SK-N-SH (cell line): Measurements from ENCODE around the gene SPRY4. TPM values are rescaled to one million over a fixed set of nuclear protein-coding genes. Genes with fewer than 3 reads are reported as not detected.
A peak's percentile ranks its signal among the peaks of the same experiment; 100 is the strongest.

Source experiments
- CTCF ChIA-PET: fragments of 300-600, 350-600 bp; formaldehyde crosslinking; extraction: SDS; loops from one replicate; lab custom pipeline; 2021; lab: Yijun Ruan, JAX
- POLR2A ChIA-PET: fragments of 350-600 bp; sonication (Branson Sonifier 250); formaldehyde crosslinking; extraction: SDS; loops from one replicate; lab custom pipeline; 2020; ENCODE audit warnings: antibody characterized with exemption, inconsistent platforms; lab: Yijun Ruan, JAX
- DNase-seq: peaks from one replicate; pipeline ENCODE4 v3.0.0; 2012
- H2AFZ ChIP-seq: fragments of 200-600 bp; sonication (generic); 2 replicates; pipeline ENCODE4 v1.8.1; 2016; ENCODE audit warnings: antibody characterized with exemption, mild to moderate bottlenecking, low read depth
- H3F3A ChIP-seq: fragments of 200-600 bp; sonication (generic); replicated peaks from 2 replicates; pipeline ENCODE3; 2016; ENCODE audit warnings: antibody characterized with exemption, mild to moderate bottlenecking; ENCODE audit not compliant: insufficient read depth
- H3K27ac ChIP-seq, 2 experiments: fragments of 200-500 bp in 1 of 2; fragments of 200-600 bp in 1 of 2; sonication (Bioruptor generic) in 1 of 2; sonication (generic), shearing (Covaris generic) in 1 of 2; 2 replicates each; pipeline versions ENCODE4 v1.5.1 to v1.6.1; 2014 to 2016; ENCODE audit warnings: low read depth in 2 of 2, inconsistent platforms in 1 of 2, low read length in 1 of 2, mild to moderate bottlenecking in 1 of 2, mixed read lengths in 1 of 2
- H3K27me3 ChIP-seq: fragments of 200-600 bp; sonication (generic), shearing (Covaris generic); 2 replicates; pipeline ENCODE4 v1.6.1; 2016; ENCODE audit warnings: mixed run types; ENCODE audit not compliant: insufficient read depth
- H3K36me3 ChIP-seq, 2 experiments: fragments of 200-500 bp in 1 of 2; fragments of 200-600 bp in 1 of 2; sonication (Bioruptor generic) in 1 of 2; sonication (generic) in 1 of 2; replicated peaks in 1 of 2; 2 replicates each; pipeline versions ENCODE3 to v1.5.1; 2014 to 2016; ENCODE audit warnings: low read length in 1 of 2, mild to moderate bottlenecking in 1 of 2; ENCODE audit not compliant: insufficient read depth in 2 of 2, control insufficient read depth in 1 of 2
- H3K4me1 ChIP-seq, 2 experiments: fragments of 200-500 bp in 1 of 2; fragments of 200-600 bp in 1 of 2; sonication (Bioruptor generic) in 1 of 2; sonication (generic), shearing (Covaris generic) in 1 of 2; 2 replicates each; pipeline versions ENCODE4 v1.5.1 to v1.6.1; 2014 to 2016; ENCODE audit warnings: low read depth in 1 of 2, low read length in 1 of 2, mixed run types in 1 of 2; ENCODE audit not compliant: insufficient read depth in 2 of 2, control insufficient read depth in 1 of 2
- H3K4me2 ChIP-seq: fragments of 200-600 bp; sonication (generic), shearing (Covaris generic); 2 replicates; pipeline ENCODE4 v1.6.1; 2017; ENCODE audit warnings: mixed run types
- H3K4me3 ChIP-seq, 2 experiments: fragments of 200-500 bp in 1 of 2; fragments of 200-600 bp in 1 of 2; sonication (Bioruptor generic) in 1 of 2; sonication (generic), shearing (Covaris generic) in 1 of 2; 2 replicates each; pipeline versions ENCODE4 v1.5.1 to v1.8.1; 2014 to 2016; ENCODE audit warnings: low read depth in 2 of 2, inconsistent platforms in 1 of 2, low read length in 1 of 2, mild to moderate bottlenecking in 1 of 2, mixed read lengths in 1 of 2, moderate library complexity in 1 of 2
- H3K79me2 ChIP-seq: fragments of 200-600 bp; sonication (generic); 2 replicates; pipeline ENCODE4 v1.8.1; 2017; ENCODE audit warnings: mild to moderate bottlenecking; ENCODE audit not compliant: insufficient read depth
- H3K9ac ChIP-seq: fragments of 200-600 bp; sonication (generic); 2 replicates; pipeline ENCODE4 v1.6.1; 2017; ENCODE audit warnings: mixed run types
- H3K9me2 ChIP-seq: fragments of 200-600 bp; sonication (generic); 2 replicates; pipeline ENCODE4 v1.6.1; 2017; ENCODE audit warnings: mixed run types
- H3K9me3 ChIP-seq: fragments of 200-600 bp; sonication (generic); 2 replicates; pipeline ENCODE4 v1.6.1; 2017; ENCODE audit warnings: mixed run types, mild to moderate bottlenecking, moderate library complexity
- H4K20me1 ChIP-seq: fragments of 200-600 bp; sonication (generic); 2 replicates; pipeline ENCODE4 v1.6.1; 2017; ENCODE audit warnings: mild to moderate bottlenecking, mixed run types; ENCODE audit not compliant: insufficient read depth
- CHD2 ChIP-seq: fragments of 150-350 bp; IDR thresholded peaks from 2 replicates; pipeline ENCODE4 v1.6.1; 2018; ENCODE audit warnings: low read length; ENCODE audit not compliant: partially characterized antibody
- FOSL2 ChIP-seq: IDR thresholded peaks from 2 replicates; pipeline ENCODE4 v1.4.0; 2012; ENCODE audit warnings: low read depth, mild to moderate bottlenecking, moderate library complexity, borderline replicate concordance
- FOXM1 ChIP-seq: IDR thresholded peaks from 2 replicates; pipeline ENCODE4 v1.4.0; 2012; ENCODE audit warnings: low read depth, mild to moderate bottlenecking
- GABPA ChIP-seq: IDR thresholded peaks from 2 replicates; pipeline ENCODE4 v1.4.0; 2012; ENCODE audit warnings: low read depth, mild to moderate bottlenecking
- GATA2 ChIP-seq: sonication (generic); formaldehyde crosslinking; IDR thresholded peaks from 2 replicates; pipeline ENCODE4 v1.5.0; 2020; ENCODE audit warnings: mild to moderate bottlenecking, missing genetic modification reagents
- JUND ChIP-seq: IDR thresholded peaks from 2 replicates; pipeline ENCODE4 v1.4.0; 2012
- MEF2A ChIP-seq: IDR thresholded peaks from 2 replicates; pipeline ENCODE4 v1.4.0; 2012; ENCODE audit warnings: low read depth, borderline replicate concordance
- NFIC ChIP-seq: IDR thresholded peaks from 2 replicates; pipeline ENCODE4 v1.4.0; 2012; ENCODE audit warnings: borderline replicate concordance
- RAD21 ChIP-seq: IDR thresholded peaks from 2 replicates; pipeline ENCODE4 v1.6.1; 2012; ENCODE audit warnings: mild to moderate bottlenecking, low read length
- RCOR1 ChIP-seq: fragments of 150-350 bp; IDR thresholded peaks from 2 replicates; pipeline ENCODE4 v1.6.1; 2017; ENCODE audit warnings: antibody characterized with exemption, low read length
- SIN3A ChIP-seq: IDR thresholded peaks from 2 replicates; pipeline ENCODE4 v1.6.1; 2012; ENCODE audit warnings: low read depth, mild to moderate bottlenecking, low read length, moderate library complexity, borderline replicate concordance
- SMC3 ChIP-seq: IDR thresholded peaks from 2 replicates; pipeline ENCODE4 v1.6.1; 2012; ENCODE audit warnings: low read depth, low read length, improper control_type of control experiment
- TEAD4 ChIP-seq: IDR thresholded peaks from 2 replicates; pipeline ENCODE4 v1.4.0; 2012; ENCODE audit warnings: mild to moderate bottlenecking, borderline replicate concordance; ENCODE audit not compliant: insufficient read depth
- WGBS: methylation state at CpG from one replicate; pipeline ENCODE4 v1.1.6; 2017; ENCODE audit warnings: low lambda C conversion rate; 5-methylcytosine and 5-hydroxymethylcytosine counted together
- polyA plus RNA-seq, 3 experiments: library from polyadenylated mRNA; depleted of rRNA; stranded (reverse); fragments of >200 nt; gene quantifications; 2 replicates each; pipeline ENCODE4 v1.2.3, GENCODE V29; 2012
- TF ChIP-seq, protein P1 (sequence below): fragments of 150-350 bp; IDR thresholded peaks from 2 replicates; pipeline ENCODE4 v1.6.1; 2017; ENCODE audit warnings: antibody characterized with exemption, low read length, low read depth, borderline replicate concordance
- TF ChIP-seq, protein P2 (sequence below): IDR thresholded peaks from 2 replicates; pipeline ENCODE4; 2012
- TF ChIP-seq, protein P3 (sequence below): IDR thresholded peaks from 2 replicates; pipeline ENCODE4 v1.4.0; 2012; ENCODE audit warnings: low read depth, borderline replicate concordance
- TF ChIP-seq, protein P4 (sequence below): IDR thresholded peaks from 2 replicates; pipeline ENCODE4 v1.6.1; 2012; ENCODE audit warnings: mild to moderate bottlenecking, low read depth, low read length, moderate library complexity

Gene SPRY4
- polyA plus RNA-seq, 1 of the 3 experiments (the other 2 are of a cell fraction): 18.0 TPM

DNA sequence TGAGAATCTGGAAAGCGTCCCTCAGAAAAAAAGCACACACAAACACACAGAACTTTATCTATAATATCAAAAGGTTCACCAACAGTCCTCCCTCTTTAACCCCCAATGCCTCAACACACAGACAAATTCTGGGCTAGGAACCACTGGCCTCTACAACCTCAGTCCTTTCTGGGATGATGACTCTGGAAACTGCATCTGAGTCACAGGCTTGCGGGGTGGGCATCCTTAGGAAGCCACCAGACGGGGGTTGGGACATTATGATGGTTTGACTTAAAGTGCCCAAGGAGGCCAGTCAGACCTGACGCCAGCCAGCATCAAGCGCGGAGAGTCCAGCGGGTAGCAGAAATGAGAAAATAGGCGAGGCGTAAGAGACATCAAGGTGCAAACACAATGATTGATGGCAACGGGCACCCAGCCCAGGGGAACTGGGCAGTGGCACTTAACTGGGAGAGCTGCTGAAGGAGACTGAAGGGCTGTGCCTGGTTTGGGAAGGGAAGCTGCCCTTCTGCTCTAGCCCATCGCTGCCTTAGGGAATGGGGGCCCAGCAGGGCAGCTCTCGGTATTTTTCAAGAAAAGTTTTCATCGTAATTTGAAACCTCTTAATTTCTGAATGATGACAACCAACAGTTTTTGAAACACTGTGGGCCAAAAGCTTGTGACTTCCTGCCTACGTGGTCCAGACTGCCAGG is 20.7 kb downstream of the SPRY4 start:
- Histone ChIP-seq H2AFZ (no peak overlapping the region), H3K9ac (no peak overlapping the region), H3K79me2 (peaks cover 52% of the 10 kb centered on the region), H3F3A (peaks cover 51% of the 10 kb centered on the region), H3K27me3 (no peaks in the 10 kb centered on the region), H3K4me2 (peak overlapping the region; percentile 42; the same call in 1 of the 2 replicates), H3K27ac (peak overlapping the region in 1 of 2 experiments; percentile 44; a peak in 3 of 4 replicates), H3K9me3 (no peaks in the 10 kb centered on the region), H3K4me3 (no peak overlapping the region), H3K4me1 (peaks cover 15 to 30% of the 10 kb centered on the region in 2 experiments; a peak in 3 of 4 replicates), H3K9me2 (no peaks in the 10 kb centered on the region), H4K20me1 (peaks cover 24% of the 10 kb centered on the region), H3K36me3 (peaks cover 0 to 9% of the 10 kb centered on the region in 2 experiments)
- ChIA-PET CTCF (interaction anchor here (1.3 to 2.4 kb wide), 3 partner anchors 12 to 245 kb away, joined by 4 to 12 read pairs (median 5); no protein-coding TSS in a partner anchor), POLR2A (no interaction called here)
- no peak for TF ChIP-seq RCOR1
- TF ChIP-seq, protein P1, sequence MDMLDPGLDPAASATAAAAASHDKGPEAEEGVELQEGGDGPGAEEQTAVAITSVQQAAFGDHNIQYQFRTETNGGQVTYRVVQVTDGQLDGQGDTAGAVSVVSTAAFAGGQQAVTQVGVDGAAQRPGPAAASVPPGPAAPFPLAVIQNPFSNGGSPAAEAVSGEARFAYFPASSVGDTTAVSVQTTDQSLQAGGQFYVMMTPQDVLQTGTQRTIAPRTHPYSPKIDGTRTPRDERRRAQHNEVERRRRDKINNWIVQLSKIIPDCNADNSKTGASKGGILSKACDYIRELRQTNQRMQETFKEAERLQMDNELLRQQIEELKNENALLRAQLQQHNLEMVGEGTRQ: no peak
- TF ChIP-seq, protein P2, sequence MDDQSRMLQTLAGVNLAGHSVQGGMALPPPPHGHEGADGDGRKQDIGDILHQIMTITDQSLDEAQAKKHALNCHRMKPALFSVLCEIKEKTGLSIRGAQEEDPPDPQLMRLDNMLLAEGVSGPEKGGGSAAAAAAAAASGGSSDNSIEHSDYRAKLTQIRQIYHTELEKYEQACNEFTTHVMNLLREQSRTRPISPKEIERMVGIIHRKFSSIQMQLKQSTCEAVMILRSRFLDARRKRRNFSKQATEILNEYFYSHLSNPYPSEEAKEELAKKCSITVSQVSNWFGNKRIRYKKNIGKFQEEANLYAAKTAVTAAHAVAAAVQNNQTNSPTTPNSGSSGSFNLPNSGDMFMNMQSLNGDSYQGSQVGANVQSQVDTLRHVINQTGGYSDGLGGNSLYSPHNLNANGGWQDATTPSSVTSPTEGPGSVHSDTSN: peak; percentile 31; the same call in 1 of the 2 replicates
- 87% methylated on average over 14 of the region's 14 CpGs for WGBS
- no peak for DNase-seq

DNA sequence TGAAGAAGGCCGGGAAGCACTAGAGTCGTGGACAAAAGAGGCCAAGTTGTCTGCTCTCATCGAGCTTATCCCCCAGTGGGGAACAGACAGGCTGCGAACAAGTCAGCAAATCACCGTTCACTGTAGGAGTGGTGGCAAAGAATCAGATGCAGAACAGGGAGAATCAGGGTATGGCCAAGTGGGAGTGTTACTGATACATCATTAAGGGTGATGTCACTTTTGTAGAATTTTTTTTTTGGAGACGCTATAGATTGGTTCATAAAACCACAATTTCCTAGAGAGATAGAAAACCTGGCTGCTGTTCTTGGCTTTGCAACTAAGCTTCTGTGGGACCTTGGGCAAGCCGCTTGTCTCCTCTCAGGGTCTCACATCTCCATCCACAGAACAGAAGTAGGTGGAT is 21.3 kb downstream of the SPRY4 start:
- Histone ChIP-seq H3F3A (peaks cover 47% of the 10 kb centered on the region), H3K9ac (no peak overlapping the region), H3K4me3 (no peak overlapping the region), H3K9me2 (no peaks in the 10 kb centered on the region), H3K27ac (peak overlapping the region in 1 of 2 experiments; percentile 44; a peak in 3 of 4 replicates), H3K4me2 (no peak overlapping the region), H3K79me2 (peaks cover 52% of the 10 kb centered on the region), H3K9me3 (no peaks in the 10 kb centered on the region), H2AFZ (no peak overlapping the region), H3K4me1 (peaks cover 15 to 30% of the 10 kb centered on the region in 2 experiments; a peak in 3 of 4 replicates), H3K36me3 (peaks cover 0 to 4% of the 10 kb centered on the region in 2 experiments), H4K20me1 (peaks cover 18% of the 10 kb centered on the region), H3K27me3 (no peaks in the 10 kb centered on the region)
- ChIA-PET POLR2A (no interaction called here), CTCF (interaction anchor here (2.4 kb wide), 1 partner anchor 245 kb away, joined by 12 read pairs; no protein-coding TSS in a partner anchor)
- WGBS: 86% methylated on average over 7 of the region's 7 CpGs
- no peak for DNase-seq
- TF ChIP-seq MEF2A (no peak), JUND (no peak), SMC3 (no peak), FOXM1 (no peak), NFIC (no peak), CHD2 (no peak), TEAD4 (no peak), GABPA (no peak), FOSL2 (no peak), GATA2 (CRISPR knock-in tag) (no peak), SIN3A (no peak), RAD21 (no peak), RCOR1 (no peak)
- TF ChIP-seq, protein P3, sequence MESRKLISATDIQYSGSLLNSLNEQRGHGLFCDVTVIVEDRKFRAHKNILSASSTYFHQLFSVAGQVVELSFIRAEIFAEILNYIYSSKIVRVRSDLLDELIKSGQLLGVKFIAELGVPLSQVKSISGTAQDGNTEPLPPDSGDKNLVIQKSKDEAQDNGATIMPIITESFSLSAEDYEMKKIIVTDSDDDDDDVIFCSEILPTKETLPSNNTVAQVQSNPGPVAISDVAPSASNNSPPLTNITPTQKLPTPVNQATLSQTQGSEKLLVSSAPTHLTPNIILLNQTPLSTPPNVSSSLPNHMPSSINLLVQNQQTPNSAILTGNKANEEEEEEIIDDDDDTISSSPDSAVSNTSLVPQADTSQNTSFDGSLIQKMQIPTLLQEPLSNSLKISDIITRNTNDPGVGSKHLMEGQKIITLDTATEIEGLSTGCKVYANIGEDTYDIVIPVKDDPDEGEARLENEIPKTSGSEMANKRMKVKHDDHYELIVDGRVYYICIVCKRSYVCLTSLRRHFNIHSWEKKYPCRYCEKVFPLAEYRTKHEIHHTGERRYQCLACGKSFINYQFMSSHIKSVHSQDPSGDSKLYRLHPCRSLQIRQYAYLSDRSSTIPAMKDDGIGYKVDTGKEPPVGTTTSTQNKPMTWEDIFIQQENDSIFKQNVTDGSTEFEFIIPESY: no peak
- TF ChIP-seq, protein P4, sequence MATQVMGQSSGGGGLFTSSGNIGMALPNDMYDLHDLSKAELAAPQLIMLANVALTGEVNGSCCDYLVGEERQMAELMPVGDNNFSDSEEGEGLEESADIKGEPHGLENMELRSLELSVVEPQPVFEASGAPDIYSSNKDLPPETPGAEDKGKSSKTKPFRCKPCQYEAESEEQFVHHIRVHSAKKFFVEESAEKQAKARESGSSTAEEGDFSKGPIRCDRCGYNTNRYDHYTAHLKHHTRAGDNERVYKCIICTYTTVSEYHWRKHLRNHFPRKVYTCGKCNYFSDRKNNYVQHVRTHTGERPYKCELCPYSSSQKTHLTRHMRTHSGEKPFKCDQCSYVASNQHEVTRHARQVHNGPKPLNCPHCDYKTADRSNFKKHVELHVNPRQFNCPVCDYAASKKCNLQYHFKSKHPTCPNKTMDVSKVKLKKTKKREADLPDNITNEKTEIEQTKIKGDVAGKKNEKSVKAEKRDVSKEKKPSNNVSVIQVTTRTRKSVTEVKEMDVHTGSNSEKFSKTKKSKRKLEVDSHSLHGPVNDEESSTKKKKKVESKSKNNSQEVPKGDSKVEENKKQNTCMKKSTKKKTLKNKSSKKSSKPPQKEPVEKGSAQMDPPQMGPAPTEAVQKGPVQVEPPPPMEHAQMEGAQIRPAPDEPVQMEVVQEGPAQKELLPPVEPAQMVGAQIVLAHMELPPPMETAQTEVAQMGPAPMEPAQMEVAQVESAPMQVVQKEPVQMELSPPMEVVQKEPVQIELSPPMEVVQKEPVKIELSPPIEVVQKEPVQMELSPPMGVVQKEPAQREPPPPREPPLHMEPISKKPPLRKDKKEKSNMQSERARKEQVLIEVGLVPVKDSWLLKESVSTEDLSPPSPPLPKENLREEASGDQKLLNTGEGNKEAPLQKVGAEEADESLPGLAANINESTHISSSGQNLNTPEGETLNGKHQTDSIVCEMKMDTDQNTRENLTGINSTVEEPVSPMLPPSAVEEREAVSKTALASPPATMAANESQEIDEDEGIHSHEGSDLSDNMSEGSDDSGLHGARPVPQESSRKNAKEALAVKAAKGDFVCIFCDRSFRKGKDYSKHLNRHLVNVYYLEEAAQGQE: no peak
- TF ChIP-seq, protein P1: no peak
